ENCODE results near the gene PRKCD. TPM values are rescaled to one million over a fixed set of nuclear protein-coding genes. Genes with fewer than 3 reads are reported as not detected.

PRKCD gene
- total and polyA plus RNA-seq, 9 of the 15 experiments (the other 6 are each of a cell fraction or from before 2014, with no cell fraction given): 2.5 to 19.5 (median 6.1) TPM

- Histone ChIP-seq H3K9me1 (ENCODE audit: control insufficient read depth, insufficient read depth, low read length) (no peaks in the 10 kb centered on the region), H3K36me3 (ENCODE audit: control insufficient read depth, insufficient read depth, low read length) (peaks cover 66% of the 10 kb centered on the region), H3K79me2 (ENCODE audit: control insufficient read depth, insufficient read depth, low read length) (no peaks in the 10 kb centered on the region), H3K27me3 (ENCODE audit: control insufficient read depth in 2 of 2, insufficient read depth in 2 of 2, low read length in 2 of 2) (no peaks in the 10 kb centered on the region), H3K9me3 (replicated peaks; ENCODE audit: control insufficient read depth, insufficient read depth, low read depth, low read length) (no peaks in the 10 kb centered on the region), H3K4me2 (ENCODE audit: insufficient read depth, low read length) (no peak overlapping the region), H2AFZ (ENCODE audit: low read depth, low read length) (no peak overlapping the region), H3K4me1 (replicated peaks in 1 of 2; ENCODE audit: control insufficient read depth in 2 of 2, insufficient read depth in 2 of 2, low read length in 2 of 2) (peaks cover 0 to 3% of the 10 kb centered on the region in 2 experiments; a peak in 1 of 5 replicates), H3K9ac (ENCODE audit: insufficient read depth in 1 of 2, low read depth in 2 of 2, low read length in 2 of 2) (no peak overlapping the region), H3K4me3 (no peak overlapping the region), H4K20me1 (replicated peaks; ENCODE audit: control insufficient read depth, insufficient read depth, low read length) (peaks cover 8% of the 10 kb centered on the region), H3K27ac (ENCODE audit: extremely low read depth, low read depth, low read length) (no peak overlapping the region)
- 80% methylated on average over 3 of the region's 5 CpGs for WGBS (ENCODE audit: insufficient coverage, low coverage, missing lambda C conversion rate)
- in situ Hi-C loops (cut with MboI): no loop called here
- FAIRE-seq (no peak), DNase-seq (ENCODE audit: extremely low read depth in 1 of 4, low spot score in 3 of 4) (no peak), ATAC-seq (no peak)
- BruUV-seq (replicated peaks): no TSS peak
- TF ChIP-seq SPI1 (IDR thresholded peaks at IDR 0.05; ENCODE audit: borderline replicate concordance, low read depth, low read length): no peak
- TF ChIP-seq POLR2A (conservative IDR thresholded peaks at IDR 0.05): 0 out of 2 replicates have a peak, but pooled peaks have one; percentile 12
- TF ChIP-seq ZKSCAN3 (CRISPR knock-in tag; IDR thresholded peaks at IDR 0.05): no peak
- no peak for TF ChIP-seq ZNF77 (CRISPR knock-in tag; IDR thresholded peaks at IDR 0.05)
- TF ChIP-seq NFXL1 (CRISPR knock-in tag; IDR thresholded peaks at IDR 0.05): no peak
- no peak for TF ChIP-seq CREM (IDR thresholded peaks at IDR 0.05; ENCODE audit: low read depth)
- TF ChIP-seq, protein P1, sequence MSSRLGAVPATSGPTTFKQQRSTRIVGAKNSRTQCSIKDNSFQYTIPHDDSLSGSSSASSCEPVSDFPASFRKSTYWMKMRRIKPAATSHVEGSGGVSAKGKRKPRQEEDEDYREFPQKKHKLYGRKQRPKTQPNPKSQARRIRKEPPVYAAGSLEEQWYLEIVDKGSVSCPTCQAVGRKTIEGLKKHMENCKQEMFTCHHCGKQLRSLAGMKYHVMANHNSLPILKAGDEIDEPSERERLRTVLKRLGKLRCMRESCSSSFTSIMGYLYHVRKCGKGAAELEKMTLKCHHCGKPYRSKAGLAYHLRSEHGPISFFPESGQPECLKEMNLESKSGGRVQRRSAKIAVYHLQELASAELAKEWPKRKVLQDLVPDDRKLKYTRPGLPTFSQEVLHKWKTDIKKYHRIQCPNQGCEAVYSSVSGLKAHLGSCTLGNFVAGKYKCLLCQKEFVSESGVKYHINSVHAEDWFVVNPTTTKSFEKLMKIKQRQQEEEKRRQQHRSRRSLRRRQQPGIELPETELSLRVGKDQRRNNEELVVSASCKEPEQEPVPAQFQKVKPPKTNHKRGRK (tag; IDR thresholded peaks at IDR 0.05): no peak
- POLR2A ChIA-PET: interaction anchor here (0.6 kb wide), 1 partner anchor 12 kb away, joined by 3 read pairs; no protein-coding TSS in a partner anchor
- CTCF ChIA-PET (ENCODE audit: low intra/inter-chr PET ratio): no interaction called here
- intact Hi-C loops (cut with micrococcal nuclease): loop anchor here (10.0 kb wide), 1 partner anchor 50 kb away; no protein-coding TSS in a partner anchor
Measured at GRCh38 chr3:53224536-53224935, 63.5 kb downstream of the PRKCD start.
